D721Med (cell line): ENCODE measurements around the gene ADAMTS3.

Experiments
- DNase-seq: peaks from one replicate; pipeline ENCODE4 v3.0.0; 2011; ENCODE audit warnings: low spot score; ENCODE audit not compliant: insufficient read length
- FAIRE-seq: peaks from 2 replicates; lab custom pipeline; 2011; peaks lifted over from hg19 to GRCh38; lab: Jason Lieb, UNC
- CTCF ChIP-seq: IDR thresholded peaks from 2 replicates; pipeline ENCODE4 v1.5.1; 2012; ENCODE audit warnings: mild to moderate bottlenecking, control low read depth; ENCODE audit not compliant: insufficient read depth; ENCODE audit errors: missing control alignments

ADAMTS3 gene

GRCh38 chr4:72449705-72450104, 119.3 kb downstream of the ADAMTS3 start:
- DNase-seq: no peak
- TF ChIP-seq CTCF: no peak
- no peak for FAIRE-seq

- no peak for FAIRE-seq
- no peak for TF ChIP-seq CTCF
These were observed 120.8 kb downstream of the ADAMTS3 start for GRCh38 chr4:72448231-72448630.

GRCh38 chr4:72446353-72447055, 122.5 kb downstream of the ADAMTS3 start:
- no peak for DNase-seq
- no peak for FAIRE-seq

More at GRCh38 chr4:72448231-72448630, 120.8 kb downstream of the ADAMTS3 start:
- no peak for DNase-seq

GRCh38 chr4:72444092-72444491, 124.9 kb downstream of the ADAMTS3 start:
- DNase-seq: no peak
- no peak for FAIRE-seq
- no peak for TF ChIP-seq CTCF

More at GRCh38 chr4:72446353-72447055, 122.5 kb downstream of the ADAMTS3 start:
- TF ChIP-seq CTCF: no peak

- FAIRE-seq (no peak), DNase-seq (no peak)
- TF ChIP-seq CTCF: no peak
These were observed 126.3 kb downstream of the ADAMTS3 start for GRCh38 chr4:72442715-72443114.

- no peak for FAIRE-seq
- DNase-seq: no peak
- TF ChIP-seq CTCF: no peak
These were observed 126.9 kb downstream of the ADAMTS3 start for GRCh38 chr4:72442147-72442546.

GRCh38 chr4:72440386-72440785, 128.6 kb downstream of the ADAMTS3 start:
- DNase-seq (no peak), FAIRE-seq (no peak)
- no peak for TF ChIP-seq CTCF
